GM19328 (cell line): ENCODE measurements around the gene LRATD1.
A peak's percentile ranks its signal among the peaks of the same experiment; 100 is the strongest.

ENCODE experiments used
- ATAC-seq: cut with Tn5 transposase; IDR thresholded peaks from one replicate; pipeline ENCODE4 v1.9.1; 2021; ENCODE audit warnings: mild to moderate bottlenecking, moderate library complexity; ENCODE audit not compliant: unreplicated experiment

Gene LRATD1

DNA sequence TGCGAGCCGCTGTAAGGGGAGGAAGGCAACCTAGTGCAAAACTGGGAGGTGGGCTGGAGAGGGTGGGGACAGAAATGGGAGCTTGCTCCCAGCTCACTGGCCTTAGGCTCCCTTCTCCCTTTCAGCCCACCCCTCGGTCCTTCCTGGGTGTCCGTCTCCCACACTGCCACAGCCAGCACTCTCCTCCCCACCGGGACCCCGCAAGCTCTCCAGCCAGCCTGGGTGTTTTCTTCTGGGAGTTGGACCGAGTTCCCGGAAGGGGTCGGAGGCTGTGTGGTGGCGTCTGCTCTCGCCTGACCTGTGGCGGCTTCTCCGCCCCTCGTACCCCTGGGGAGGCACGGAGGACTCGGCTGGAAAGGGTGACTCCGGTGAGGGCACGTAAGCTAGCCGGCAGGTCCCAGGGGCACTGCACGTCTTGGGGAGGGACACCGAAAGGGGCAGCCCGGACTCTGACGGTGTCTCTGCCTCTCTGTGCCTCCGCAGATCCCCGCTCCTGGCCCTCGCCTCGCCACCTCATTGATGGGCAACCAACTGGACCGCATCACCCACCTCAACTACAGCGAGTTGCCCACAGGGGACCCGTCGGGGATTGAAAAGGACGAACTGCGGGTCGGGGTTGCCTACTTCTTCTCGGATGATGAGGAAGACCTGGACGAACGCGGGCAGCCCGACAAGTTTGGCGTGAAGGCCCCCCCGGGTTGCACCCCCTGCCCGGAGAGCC lies 1.1 kb downstream of the LRATD1 start:
- ATAC-seq = no peak

- no peak for ATAC-seq
These were observed 1.6 kb downstream of the LRATD1 start for GRCh38 chr2:14634182-14634488.

DNA sequence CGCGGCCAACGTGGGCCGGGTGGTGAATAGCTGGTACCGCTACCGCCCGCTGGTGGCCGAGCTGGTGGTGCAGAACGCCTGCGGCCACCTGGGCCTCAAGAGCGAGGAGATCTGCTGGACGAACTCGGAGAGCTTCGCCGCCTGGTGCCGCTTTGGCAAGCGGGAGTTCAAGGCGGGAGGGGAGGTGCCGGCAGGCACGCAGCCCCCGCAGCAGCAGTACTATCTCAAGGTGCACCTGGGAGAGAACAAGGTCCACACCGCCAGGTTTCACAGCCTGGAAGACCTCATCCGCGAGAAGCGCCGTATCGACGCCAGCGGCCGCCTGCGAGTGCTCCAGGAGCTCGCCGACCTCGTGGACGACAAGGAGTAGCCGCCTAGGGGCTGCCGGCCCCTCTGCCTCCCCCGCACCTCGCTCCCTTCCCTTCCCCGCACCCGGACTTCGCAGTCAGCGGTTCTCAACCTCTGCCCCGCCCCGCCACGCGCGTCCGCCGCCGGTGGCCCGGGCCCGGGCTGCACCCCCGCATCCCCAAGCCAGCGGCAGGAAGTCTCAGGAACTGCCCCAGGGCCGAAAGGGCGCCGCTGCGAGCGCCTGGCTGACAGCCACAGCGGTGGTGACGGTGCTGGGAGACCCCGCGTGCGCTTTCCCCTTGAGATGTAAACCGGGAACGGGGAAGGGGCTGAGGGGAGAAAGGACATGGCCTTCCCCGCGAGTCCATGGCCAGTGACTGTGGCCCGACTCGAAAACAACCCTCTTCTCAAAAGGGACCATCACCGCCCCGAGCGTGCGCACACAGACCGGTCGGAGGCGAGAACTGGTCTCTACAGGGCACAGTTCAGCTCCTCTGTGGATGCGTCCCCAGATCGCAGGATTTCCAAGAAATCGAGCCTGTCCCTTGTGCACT lies 2.2 kb downstream of the LRATD1 start:
- ATAC-seq = no peak

- no peak for ATAC-seq
These were observed 2.9 kb downstream of the LRATD1 start for GRCh38 chr2:14635391-14635871.

- no peak for ATAC-seq
These were observed 6.0 kb downstream of the LRATD1 start for GRCh38 chr2:14638488-14638887.

DNA sequence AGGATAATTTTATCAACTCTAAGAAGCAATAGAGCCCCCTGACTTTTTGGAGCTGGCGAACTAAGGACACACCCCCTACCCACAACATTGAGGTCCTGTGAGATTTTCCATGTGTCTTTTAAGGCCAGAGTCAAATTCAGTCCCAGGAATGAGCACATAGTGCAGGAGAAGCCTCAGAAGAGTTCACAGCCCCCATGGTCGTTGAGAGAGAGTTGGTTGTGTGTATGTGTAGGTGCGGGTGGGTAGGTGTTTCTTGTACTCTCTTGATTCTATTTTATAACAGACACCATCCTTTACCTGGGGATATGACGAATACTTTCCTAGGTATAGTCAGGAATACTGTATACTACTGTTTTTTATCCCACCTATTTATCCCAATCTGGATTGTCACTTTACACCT lies 8.6 kb downstream of the LRATD1 start:
- ATAC-seq = no peak

DNA sequence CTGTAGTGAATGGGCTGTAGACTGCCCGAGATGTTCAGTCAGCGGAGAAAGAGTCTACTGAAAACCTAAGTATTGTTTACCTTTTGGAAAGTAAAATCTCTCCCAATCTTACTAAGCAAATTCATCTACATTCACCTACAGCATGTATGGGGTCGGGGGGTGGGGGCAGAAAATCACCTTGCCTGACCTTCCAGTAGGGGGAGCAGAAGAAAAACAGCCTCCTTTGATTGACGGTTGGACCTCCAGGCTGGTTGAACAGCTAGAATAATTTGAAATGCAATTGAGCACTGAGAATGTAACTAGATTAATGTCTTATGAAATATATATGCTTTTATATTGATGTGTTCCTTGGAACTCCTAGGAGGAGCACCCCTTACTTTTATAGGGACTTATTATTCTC lies 10.0 kb downstream of the LRATD1 start:
- ATAC-seq = no peak

DNA sequence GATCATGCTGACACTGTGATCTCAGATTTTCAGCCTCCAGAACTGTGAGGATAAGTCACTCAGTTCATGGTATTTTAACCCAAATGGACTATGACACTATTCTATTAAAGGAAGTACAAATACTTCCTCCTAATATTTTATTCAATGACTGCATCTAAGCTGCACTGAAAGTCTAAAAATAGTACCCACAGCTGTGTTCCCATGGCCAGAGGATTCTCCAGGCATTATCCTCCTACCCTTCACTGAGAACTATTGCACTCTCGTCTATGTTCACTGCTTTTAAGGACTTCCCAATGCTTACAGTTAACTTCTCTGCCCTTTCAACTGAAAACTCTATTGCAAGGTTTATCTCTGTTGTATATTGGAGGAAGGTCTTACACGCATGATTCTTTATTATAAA lies 15.2 kb downstream of the LRATD1 start:
- ATAC-seq = no peak

- ATAC-seq = no peak
These were observed 17.5 kb downstream of the LRATD1 start for GRCh38 chr2:14650066-14650465.

- ATAC-seq = peak; percentile 84
These were observed 22.3 kb downstream of the LRATD1 start for GRCh38 chr2:14654835-14655282.

- ATAC-seq = no peak
These were observed 23.6 kb downstream of the LRATD1 start for GRCh38 chr2:14656146-14656545.

- no peak for ATAC-seq
These were observed 28.6 kb downstream of the LRATD1 start for GRCh38 chr2:14661163-14661562.

DNA sequence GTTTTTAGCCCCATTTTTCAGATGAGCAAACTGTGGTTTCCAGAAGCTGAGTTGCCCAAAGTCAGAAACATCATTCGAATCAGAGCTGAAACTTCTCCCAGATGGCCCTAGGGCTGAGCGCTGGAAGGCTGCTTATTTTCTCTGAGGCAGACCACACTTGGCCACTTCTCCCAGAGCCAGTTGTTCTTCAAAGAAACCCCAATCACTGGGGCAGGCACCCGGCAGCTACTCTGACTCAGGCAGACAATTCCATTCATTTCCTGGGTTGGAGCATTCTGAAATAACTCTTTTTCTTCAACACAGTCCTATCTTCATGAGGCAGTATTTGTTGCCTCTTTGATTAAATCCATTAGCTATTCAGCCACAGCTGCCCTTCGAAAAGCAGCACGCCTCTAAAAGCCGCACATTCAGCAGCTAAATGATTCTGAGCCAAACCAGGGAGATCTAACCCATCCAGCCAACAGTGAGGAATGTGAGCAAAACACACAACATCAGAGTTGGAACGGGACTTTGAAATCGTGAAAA lies 40.9 kb downstream of the LRATD1 start:
- no peak for ATAC-seq

- ATAC-seq = no peak
These were observed 43.0 kb downstream of the LRATD1 start for GRCh38 chr2:14675489-14675888.

DNA sequence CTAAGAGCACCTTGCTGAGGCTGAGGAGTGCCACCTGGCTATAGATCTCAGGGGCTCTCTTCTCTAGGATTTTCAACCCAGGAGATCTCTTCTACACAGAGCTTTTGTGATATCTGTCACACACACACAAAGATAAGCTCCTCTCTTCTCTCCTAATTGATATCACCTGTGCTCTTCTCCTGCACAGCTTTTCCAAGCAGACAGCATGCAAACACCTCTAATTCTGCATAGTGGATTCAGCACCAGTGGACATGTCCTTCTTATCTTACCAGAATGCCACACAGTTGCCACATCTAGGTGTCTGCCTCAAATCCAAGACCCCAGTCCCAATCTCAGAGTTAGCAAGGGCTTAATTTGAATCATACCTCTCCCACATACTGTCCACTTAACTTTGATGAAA lies 43.9 kb downstream of the LRATD1 start:
- ATAC-seq = no peak

- ATAC-seq = no peak
These were observed 44.5 kb downstream of the LRATD1 start for GRCh38 chr2:14677039-14677438.

- no peak for ATAC-seq
These were observed 46.2 kb downstream of the LRATD1 start for GRCh38 chr2:14678761-14679160.

GRCh38 chr2:14681608-14682007 lies 49.1 kb downstream of the LRATD1 start:
- ATAC-seq = no peak
